HG03575 (cell line): ENCODE results near the gene GALNT18.

Source experiments
- ATAC-seq: cut with Tn5 transposase; IDR thresholded peaks from one replicate; pipeline ENCODE4 v1.9.1; 2021; ENCODE audit not compliant: unreplicated experiment, insufficient number of reproducible peaks, low FRiP score; ENCODE audit errors: extremely low read depth

Gene GALNT18

DNA sequence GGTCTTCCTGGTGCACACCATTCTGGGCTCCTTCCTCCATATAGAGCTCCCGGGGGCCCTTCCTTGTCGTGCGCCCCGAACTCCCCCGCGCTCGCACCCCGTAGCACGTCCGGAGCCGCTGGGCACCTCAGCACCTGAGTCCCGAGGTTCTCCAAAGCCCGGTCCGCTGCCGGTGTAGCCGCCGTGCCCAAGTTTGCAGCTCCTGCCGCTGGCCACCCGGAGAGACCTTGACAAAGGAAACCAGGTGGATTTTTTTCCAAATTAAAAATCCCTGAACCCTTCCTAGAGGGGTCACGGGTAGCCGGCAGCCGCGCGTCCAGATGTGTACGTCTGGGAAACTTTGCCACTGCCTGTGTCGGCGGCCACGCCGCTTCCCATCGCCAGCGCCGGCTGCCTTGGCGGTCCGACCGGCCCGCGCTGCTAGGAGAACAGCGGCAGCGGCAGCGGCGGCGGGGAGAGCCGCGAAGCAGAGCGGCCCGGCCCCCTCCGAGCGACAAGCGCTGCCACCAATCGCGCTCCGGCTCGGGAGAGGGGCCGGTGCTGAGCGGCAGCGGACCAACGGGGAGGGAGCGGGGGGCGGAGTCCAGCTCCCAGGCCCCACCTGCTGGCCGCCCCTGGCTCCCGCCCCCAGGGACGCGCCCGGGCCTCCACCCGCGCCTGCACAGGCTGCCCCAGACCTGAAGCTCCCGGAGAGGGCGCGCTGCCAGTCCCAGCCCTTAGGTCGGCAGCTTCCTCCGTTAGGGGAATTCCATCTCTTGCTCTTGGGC is at the start of gene GALNT18:
GALNT18 (minus strand) TSS at position 433 of the 767 bp plus-strand sequence.
- no peak for ATAC-seq

DNA sequence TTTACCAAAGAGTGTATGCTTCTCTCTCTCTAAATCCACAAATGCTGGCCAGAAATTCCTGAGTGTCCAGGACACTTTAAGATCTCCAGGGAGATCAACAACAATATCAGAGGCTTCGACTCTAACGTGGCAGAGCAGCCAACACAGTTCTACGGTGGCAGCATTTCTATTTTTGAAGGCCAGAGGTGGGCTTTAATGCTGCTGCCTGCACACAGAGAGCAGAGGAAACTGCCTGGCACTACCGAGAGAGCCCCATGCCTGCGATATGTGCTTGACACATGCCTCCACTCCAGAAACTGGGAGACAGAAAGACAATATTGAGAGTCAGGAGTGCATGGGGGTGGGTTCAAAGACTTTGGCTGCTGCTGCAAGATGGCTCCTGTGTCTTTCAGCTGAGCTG is 48.8 kb upstream of the GALNT18 start:
- ATAC-seq, result no peak

DNA sequence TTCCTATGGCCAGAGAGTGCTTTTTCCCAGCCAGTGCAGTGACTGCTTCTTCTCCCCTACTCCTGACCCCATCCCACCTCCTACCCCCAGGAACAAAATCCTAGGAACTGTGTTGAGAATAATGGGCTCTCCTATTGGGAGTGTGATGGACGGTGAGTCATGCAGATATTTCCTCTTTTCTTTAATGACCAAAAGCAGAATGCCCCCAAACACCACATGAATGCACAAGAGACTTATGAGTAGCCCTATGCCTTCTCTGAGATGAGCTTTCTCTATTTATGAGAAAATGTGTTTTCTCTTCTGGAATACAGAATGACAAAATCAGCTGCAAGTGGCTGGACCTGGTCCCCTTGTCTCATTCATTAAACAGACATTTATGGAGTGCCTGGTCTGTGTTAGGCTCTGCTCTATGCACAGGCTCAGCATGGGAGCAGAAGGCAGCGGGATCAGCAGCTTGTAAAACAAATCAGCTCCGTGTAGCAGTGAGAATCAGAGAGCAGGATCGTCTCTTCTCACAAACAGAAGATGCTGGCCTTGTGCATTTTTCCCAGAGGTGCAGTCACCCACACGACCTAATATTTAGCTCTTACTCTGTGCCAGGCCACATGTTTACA is 47.5 kb upstream of the GALNT18 start:
- no peak for ATAC-seq

DNA sequence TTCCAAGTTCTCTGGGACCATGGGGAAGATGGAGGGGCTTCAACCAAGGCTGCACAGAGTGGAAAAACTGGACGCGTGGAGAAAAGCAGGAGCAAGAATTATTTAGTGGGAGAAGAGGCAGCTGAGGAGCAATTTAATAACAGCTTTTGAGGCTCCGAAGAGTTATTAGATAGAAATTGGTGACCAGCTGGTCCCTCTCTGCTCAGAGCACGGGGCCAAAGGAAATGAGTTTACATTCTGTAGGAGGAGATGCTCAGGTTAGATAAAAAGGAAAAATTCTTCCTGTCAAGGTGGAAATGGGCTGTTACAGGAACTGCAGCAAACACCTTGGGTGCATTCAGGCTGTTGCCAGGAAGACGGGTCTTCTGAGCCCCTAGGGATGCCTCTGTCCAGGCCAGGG is 47.0 kb upstream of the GALNT18 start:
- ATAC-seq, result no peak

DNA sequence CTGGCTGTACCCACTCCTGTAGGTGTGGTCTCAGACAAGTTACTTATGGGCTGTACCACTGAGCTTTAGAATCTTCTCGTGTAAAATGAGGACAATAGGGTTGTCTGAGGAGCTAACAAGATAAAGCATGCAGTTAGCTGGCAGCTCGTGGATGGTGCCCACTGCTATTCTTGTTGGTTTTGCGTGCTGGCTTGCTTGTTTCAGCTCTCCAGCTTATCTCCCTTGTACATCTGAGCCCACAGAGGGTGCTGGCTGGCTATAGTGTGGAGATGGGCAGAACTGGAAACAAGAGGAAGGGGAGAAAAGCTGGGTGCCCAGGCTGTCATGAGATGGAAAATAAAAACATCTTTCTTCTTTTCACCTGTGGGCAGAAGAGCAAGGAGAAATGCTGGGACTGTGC is 46.5 kb upstream of the GALNT18 start:
- no peak for ATAC-seq

DNA sequence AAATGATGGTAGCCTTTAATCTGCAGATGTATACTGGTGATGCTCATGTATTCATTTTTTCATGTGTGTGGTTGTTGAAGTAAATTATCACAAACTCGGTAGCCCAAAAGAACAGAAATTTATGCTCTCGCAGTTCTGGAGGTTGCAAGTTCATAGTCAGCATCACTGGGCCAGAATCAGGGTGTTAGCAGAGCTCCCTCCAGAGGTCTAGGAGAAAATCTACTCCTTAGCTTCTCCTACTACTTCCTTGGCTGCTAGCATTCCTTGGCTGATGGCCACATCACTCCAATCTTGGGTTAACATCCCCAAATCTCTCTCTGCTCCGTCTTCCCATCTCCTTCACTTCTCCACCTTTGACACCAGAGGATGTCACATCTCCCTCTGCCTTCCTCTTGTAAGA is 45.3 kb upstream of the GALNT18 start:
- no peak for ATAC-seq

DNA sequence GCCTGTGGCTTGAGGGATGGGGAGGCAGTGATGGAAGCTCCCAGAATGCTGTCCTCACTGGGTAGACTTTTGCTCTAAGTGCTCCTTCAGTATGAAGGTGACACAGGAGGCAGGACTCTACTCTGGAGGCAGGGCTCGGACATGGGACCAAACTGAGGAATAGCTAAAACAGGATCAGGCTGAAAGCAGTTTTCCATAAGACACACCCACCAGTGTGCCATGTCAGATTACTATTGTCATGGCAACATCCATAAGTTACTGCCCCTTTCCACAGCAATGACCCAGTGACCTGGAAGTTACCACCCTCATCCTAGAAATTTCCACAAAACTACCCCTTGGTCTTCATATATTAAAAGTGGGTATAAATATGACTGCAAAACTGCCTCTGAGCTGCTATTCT is 43.6 kb upstream of the GALNT18 start:
- no peak for ATAC-seq

DNA sequence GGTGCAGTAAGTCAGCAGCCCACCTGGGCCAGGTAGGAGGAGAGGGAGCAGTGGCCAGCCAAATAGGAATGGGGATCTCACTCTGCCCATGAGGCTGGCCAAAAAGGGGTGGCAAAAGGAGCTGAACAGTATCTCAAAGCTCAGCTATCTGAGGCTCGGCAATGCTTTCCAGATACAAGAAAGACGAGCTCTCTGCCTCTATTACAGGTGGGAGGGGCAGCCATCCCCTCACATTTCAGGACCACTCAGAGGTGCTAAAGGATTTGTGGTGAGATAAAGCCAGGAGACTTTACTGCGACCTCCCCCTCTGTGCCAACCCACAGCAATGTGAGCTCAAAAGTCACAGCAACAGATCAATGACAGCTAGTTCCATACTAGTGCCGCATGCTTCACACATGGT is 42.1 kb upstream of the GALNT18 start:
- no peak for ATAC-seq

DNA sequence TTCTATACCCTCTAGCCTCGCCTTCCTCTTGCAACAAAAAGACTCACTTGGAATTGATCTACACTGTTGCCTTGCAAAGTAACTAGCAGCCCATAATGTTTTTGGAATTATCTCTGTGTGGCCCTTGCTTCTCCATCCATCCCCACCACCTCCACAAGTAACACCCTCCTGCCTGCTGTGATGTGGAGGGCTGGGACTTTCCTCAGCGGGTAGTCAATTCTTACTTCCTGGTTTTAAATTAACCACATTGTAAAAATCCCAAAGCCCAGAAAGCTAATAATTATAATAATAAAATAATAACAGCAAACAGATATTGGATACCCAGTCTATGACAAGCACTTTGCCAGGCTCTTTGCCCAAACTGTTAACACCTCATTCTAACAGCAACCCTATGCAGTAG is 40.8 kb upstream of the GALNT18 start:
- no peak for ATAC-seq

DNA sequence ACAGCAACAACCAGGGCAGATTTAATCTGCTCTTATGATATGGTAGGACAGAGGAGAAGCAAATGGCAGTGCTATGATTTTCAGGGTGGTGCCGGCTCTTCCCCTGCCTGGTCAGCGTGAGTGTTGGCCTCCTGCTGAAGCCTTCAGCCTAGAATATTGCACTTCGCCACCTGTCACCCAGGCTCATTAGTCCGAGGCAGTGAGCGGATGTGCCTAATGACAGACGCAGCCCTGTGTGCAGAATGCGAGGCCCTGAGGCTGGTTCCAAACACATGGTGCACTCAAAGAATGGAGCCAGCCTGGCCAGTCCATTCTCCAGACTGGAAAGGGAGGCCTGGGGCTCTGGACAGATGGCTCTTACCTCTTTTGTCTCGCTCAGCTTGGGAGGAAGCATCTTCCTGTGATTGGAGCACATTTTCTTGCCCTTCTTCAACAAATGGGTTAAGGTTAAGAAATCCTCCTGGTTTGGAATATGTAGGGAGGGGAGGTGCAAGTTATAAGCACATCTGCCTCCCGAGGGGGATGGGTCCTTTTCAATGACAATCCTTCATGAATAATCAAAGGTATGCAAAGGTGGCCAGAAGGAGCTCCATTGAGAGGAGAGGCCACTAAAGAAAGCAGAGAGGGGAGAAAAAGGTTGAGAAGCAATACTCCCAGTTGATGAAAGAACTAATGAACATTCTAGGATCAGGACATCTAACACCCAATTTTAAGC is 39.7 kb upstream of the GALNT18 start:
- ATAC-seq, result no peak

DNA sequence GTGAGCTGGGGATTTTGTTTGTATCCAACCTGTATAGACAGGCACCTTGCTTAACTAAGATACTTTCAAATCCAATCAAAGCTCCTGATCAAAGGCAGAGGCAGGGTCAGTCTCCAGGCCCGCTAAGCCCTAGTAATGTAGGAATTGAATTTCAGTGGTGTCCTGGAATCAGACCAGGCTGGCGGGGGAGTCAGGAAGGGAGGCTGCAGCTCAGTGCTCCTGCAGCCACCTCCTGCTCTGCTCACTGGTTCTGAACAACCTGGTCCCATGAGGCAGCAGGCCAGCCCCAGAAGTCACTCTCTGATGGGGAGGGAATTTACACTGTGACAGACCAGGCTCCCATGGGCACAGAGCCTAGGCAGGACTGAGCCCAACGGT is 38.5 kb upstream of the GALNT18 start:
- ATAC-seq, result no peak

DNA sequence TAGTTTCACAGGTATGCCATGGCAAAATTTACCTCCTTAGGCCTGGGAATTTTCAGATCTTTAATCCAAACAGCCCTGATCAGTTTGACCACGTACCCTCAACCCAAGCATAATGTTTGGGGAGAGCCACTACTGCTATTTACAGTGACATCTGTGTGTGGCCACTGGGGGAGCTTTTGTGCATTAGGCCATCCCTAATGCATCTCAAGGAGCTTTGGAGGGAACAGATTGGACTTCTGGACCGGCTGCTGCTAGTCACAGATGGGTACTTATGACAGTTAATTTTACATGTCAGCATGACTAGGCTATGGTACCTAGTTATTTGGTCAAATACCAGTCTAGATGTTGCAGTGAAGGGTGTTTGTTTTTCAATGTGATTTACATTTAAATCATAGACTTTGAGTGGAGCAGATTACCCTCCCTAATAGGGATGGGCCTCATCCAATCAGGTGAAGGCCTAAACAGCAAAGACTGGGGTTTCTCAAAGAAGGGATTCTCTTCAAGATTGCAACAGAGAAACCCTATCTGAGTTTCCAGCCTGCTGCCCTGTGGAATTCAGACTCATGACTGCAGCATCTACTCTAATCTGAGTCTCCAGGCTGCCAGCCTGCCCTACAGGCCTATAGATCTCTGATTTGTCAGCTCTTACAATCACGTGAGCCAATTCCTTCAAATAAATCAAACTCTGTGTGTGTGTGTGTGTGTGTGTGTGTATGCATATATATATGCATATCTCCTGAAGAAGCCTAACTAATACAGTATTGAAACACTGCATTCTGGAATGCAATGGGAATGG is 38.0 kb upstream of the GALNT18 start:
- ATAC-seq, result no peak

DNA sequence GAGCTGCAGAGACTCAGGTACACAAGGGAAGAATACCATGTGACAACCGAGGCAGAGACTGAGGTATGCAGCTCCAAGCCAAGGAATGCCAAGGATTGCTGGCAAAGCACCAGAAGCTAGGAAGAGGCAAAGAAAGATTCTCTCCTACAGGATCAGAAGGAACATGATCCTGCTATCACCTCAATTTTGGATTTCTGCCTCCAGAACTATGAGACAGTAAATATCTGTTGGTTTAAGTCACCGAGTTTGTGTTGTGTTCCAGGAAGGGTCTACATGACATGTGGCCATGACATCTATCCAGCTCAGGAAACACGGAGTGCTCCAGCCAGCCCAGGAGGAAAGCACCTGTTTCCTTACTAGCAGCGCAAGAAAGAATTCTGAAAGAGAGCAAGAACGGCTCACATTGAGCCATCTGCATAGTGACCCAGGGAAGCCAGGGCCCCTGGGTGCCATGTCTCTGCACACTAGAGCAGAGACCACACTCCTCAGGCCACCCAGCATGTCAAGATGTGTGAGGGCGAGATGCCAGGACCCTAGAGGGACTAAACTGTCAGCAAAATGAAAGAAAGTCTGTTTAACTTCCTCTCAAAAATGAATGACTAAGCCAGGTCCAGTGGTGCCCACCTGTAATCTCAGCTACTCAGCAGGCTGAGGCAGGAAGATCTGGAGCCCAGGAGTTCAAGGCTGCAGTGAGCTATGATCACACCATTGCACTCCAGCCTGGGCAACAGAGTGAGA is 35.6 kb upstream of the GALNT18 start:
- no peak for ATAC-seq

DNA sequence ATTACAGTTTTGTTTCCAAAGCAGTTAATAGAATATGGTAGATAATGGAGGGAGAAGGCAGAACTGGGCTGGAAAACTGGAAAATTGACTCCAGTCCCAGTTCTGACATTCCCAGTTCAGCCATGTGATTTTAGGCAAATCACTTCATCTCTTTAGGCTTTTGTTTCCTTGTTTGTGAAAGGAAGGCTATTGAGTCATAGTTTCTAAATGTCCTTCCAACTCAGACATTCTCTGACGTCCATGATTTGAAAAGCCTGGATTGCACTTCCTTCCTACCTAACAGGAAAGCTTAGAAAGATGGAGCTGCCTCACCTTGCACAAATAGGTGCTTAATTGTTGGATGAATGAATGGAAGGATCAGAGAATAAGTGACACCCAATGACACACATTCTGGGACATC is 19.8 kb upstream of the GALNT18 start:
- ATAC-seq, result no peak

DNA sequence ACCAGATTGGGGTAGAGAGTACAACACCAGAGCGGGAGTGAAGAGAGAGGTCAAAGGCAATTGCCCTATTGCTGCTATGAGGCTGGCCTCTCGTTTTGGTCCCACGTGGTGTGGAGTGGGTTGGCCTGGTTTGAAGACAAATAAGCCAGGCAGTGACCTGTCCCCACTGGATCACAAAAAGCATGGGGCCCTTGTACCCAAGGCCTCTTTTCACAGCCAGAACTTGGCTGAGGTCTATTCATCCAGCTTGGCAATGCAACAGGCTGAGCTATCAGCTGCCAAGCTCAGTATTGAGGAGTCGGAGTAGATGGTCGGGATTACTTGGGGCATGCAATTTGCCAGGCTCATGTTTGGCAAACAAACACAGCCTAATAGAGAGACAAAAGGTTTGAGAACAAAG is 19.2 kb upstream of the GALNT18 start:
- no peak for ATAC-seq

DNA sequence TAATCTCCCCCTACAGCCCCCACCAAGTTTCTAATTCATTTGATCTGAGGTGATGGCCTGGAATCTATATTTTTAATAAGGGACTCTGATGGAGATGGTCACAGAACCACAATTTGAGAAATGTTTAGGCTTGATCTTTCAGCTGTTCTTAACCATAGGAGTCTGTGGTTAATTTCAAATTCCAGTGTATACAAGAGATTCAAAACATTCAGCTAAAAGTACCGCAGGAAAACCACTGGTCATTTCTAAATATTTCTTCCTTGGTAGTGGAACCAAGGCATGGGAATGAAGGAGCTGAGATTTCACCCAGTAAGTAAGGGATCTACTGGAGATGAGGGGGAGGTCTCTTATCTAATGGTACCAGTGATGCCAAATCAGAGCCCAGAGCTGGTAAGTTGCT is 18.3 kb upstream of the GALNT18 start:
- ATAC-seq, result no peak

DNA sequence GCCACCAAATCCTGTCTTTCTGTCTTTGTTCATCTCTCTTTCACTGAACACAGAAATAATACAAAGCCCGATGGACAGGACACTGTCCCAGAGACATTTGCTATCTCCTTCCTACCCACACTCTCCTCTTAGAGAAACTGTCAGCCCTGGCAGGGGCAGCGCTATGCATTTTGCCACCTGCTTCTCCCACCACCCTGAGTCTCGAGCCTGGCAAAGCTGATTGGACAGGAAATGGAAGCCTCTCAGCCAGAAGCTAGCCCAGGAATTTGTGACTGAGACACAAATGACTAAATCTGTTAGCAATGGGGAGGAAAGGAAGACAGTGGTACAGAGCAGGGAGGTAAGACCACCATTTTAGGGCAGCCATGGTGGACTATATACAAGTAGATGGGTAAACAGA is 14.9 kb upstream of the GALNT18 start:
- no peak for ATAC-seq

DNA sequence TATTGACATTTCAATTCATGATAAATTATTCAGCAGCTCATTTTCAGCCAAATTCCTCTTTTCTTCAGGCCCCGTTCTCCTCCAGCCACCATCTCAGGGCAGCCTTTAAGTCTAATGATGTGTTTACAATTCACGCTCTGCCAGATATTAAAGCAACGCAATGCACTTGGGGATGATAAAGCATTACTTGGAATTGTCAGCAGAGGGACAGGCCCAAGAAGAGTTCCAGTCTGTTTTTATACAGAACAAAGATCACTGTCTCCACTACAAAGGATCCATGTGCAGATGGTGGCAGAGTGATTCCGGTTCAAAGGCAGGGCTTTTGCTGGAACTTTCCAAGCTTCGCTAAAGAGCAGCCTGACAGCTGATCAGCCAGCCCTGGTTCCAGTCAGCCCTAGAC is 13.6 kb upstream of the GALNT18 start:
- ATAC-seq, result no peak

DNA sequence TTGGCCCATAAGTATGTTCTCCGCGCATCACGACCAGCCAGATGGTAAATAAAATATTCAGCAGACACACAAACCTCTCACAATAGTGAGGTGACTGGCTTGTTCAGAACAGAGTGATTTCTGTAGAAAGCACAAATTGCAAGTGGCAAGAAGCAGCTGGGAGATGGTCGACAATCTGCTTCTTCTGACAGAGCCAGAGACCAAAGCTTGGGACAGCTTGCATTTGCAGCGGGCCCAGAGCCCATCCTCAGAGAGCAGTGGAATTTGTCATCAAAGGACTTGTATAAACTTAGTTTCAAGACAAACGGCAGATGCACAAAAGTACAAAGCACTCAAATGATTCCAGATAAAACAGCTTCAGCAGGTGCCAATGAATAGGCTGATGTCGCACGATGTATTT is 7.6 kb upstream of the GALNT18 start:
- no peak for ATAC-seq
